ENCODE measurements around the gene ABCG4. TPM values are rescaled to one million over a fixed set of nuclear protein-coding genes. Genes with fewer than 3 reads are reported as not detected.
A peak's percentile ranks its signal among the peaks of the same experiment; 100 is the strongest.

ABCG4 gene
- 1 to 10 TPM; 3.9 to 5.4 TPM for total RNA-seq
- polyA plus RNA-seq (ENCODE audit: insufficient read depth, low read depth, low replicate concordance), result 11.2 TPM
- long read RNA-seq, donor 1, result 0 reads
- long read RNA-seq, donor 2, result 0 reads

- H3K36me3 ChIP-seq (ENCODE audit: low read depth, missing control alignments), result no peaks in the 10 kb centered on the region
- no peaks in the 10 kb centered on the region for H3K9me3 ChIP-seq
- TF ChIP-seq POLR2A (IDR thresholded peaks at IDR 0.05) (no peak), CTCF (IDR thresholded peaks at IDR 0.05) (no peak)
- intact Hi-C loops (cut with DNase I; ENCODE audit: low total_unique reads), result no loop called here
- no peaks in the 10 kb centered on the region for H3K27me3 ChIP-seq
- peaks cover 9% of the 10 kb centered on the region for H3K4me1 ChIP-seq
- peak within 1 kb of the TSS; percentile 40 to 55 for H3K4me3 ChIP-seq
- WGBS, 2 donors, result 1 to 2% methylated on average over 13 to 43 of the region's 73 CpGs
- no peak within 1 kb of the TSS for H3K27ac ChIP-seq
- DNase-seq, result no peak
Measured at GRCh38 chr11:119149018-119149785, at the start of gene ABCG4. TSS of gene ABCG4 (plus strand) at chr11:119149052. CDS start at chr11:119149966, 914 bp downstream.

GRCh38 chr11:119099711-119100110, 49.1 kb upstream of the ABCG4 start:
- DNase-seq, result no peak
- no peak overlapping the region for H3K4me3 ChIP-seq
- H3K27ac ChIP-seq, result no peak overlapping the region
- no peaks in the 10 kb centered on the region for H3K36me3 ChIP-seq (ENCODE audit: low read depth, missing control alignments)
- WGBS, 2 donors, result 81 to 83% methylated on average over 6 of the region's 6 CpGs
- H3K4me1 ChIP-seq, result peaks cover 32% of the 10 kb centered on the region
- H3K9me3 ChIP-seq, result no peaks in the 10 kb centered on the region
- TF ChIP-seq CTCF (IDR thresholded peaks at IDR 0.05) (no peak), POLR2A (IDR thresholded peaks at IDR 0.05) (no peak)
- intact Hi-C loops (cut with DNase I; ENCODE audit: low total_unique reads), result loop anchor here (5.0 to 10.0 kb wide), 2 partner anchors 42 to 85 kb away; partner anchors contain the start of genes HYOU1 and NHERF4
- no peaks in the 10 kb centered on the region for H3K27me3 ChIP-seq

- Histone ChIP-seq H3K4me1 (peaks cover 32% of the 10 kb centered on the region), H3K9me3 (no peaks in the 10 kb centered on the region), H3K27me3 (no peaks in the 10 kb centered on the region), H3K36me3 (ENCODE audit: low read depth, missing control alignments) (no peaks in the 10 kb centered on the region), H3K27ac (no peak overlapping the region), H3K4me3 (peak overlapping the region in 1 of 2 donors; percentile 85)
- intact Hi-C loops (cut with DNase I; ENCODE audit: low total_unique reads), result no loop called here
- 49 to 50% methylated on average over 11 of the region's 11 CpGs for WGBS, 2 donors
- DNase-seq, result no peak
- peak in 1 of 3 experiments; percentile 17 for TF ChIP-seq CTCF (IDR thresholded peaks at IDR 0.05)
- TF ChIP-seq POLR2A (IDR thresholded peaks at IDR 0.05), result no peak
Measured at GRCh38 chr11:119100246-119100970, 48.4 kb upstream of the ABCG4 start.

- H3K4me1 ChIP-seq, result peaks cover 32% of the 10 kb centered on the region
- WGBS, 2 donors, result 1 to 2% methylated on average over 10 to 29 of the region's 29 CpGs
- no peaks in the 10 kb centered on the region for H3K9me3 ChIP-seq
- H3K27me3 ChIP-seq, result no peaks in the 10 kb centered on the region
- TF ChIP-seq POLR2A (IDR thresholded peaks at IDR 0.05), result no peak
- TF ChIP-seq CTCF (IDR thresholded peaks at IDR 0.05), result no peak
- H3K4me3 ChIP-seq, result peak overlapping the region; percentile 76 to 85
- intact Hi-C loops (cut with DNase I; ENCODE audit: low total_unique reads), result no loop called here
- H3K27ac ChIP-seq, result peak overlapping the region; percentile 84 to 93
- H3K36me3 ChIP-seq (ENCODE audit: low read depth, missing control alignments), result no peaks in the 10 kb centered on the region
- DNase-seq, result no peak
Measured at GRCh38 chr11:119100994-119101758, 47.7 kb upstream of the ABCG4 start.
